HepG2 (cell line): Measurements from ENCODE around the gene SOAT1. TPM values are rescaled to one million over a fixed set of nuclear protein-coding genes. Genes with fewer than 3 reads are reported as not detected.

Experiments
- ATF5 ChIP-seq: sonication (generic); formaldehyde crosslinking; IDR thresholded peaks from 2 replicates; pipeline ENCODE4 v1.4.0; 2020; ENCODE audit warnings: mild to moderate bottlenecking, low read depth, missing genetic modification reagents
- ATM ChIP-seq: fragments of 450-650 bp; IDR thresholded peaks from 2 replicates; pipeline ENCODE4 v1.7.1; 2017; ENCODE audit warnings: mild to moderate bottlenecking, borderline replicate concordance
- CCAR2 ChIP-seq: fragments of 200-400 bp; formaldehyde crosslinking; optimal IDR thresholded peaks from 2 replicates; pipeline ENCODE3; 2018; ENCODE audit warnings: low read depth, mild to moderate bottlenecking, low read length, moderate library complexity
- CTCF ChIP-seq: sonication (generic); formaldehyde crosslinking; IDR thresholded peaks from 2 replicates; pipeline ENCODE4 v1.5.0; 2020; ENCODE audit warnings: mild to moderate bottlenecking, missing genetic modification reagents, moderate library complexity
- KDM3A ChIP-seq: IDR thresholded peaks from 2 replicates; pipeline ENCODE4 v1.6.1; 2018; ENCODE audit warnings: low read depth, missing compliant biosample characterization
- MYNN ChIP-seq: sonication (generic); formaldehyde crosslinking; IDR thresholded peaks from 2 replicates; pipeline ENCODE4 v1.4.0; 2020; ENCODE audit warnings: mild to moderate bottlenecking, low read depth, missing genetic modification reagents
- NR2F2 ChIP-seq: IDR thresholded peaks from 2 replicates; pipeline ENCODE4 v1.6.1; 2012; ENCODE audit warnings: low read depth, inconsistent platforms, borderline replicate concordance
- PLRG1 ChIP-seq: fragments of 450-650 bp; conservative IDR thresholded peaks from 2 replicates; pipeline ENCODE4 v1.6.1; 2016
- RFX1 ChIP-seq: fragments of 450-650 bp; IDR thresholded peaks from 2 replicates; pipeline ENCODE4 v1.6.1; 2017
- SETDB1 ChIP-seq: sonication (generic); formaldehyde crosslinking; IDR thresholded peaks from 2 replicates; pipeline ENCODE4 v1.5.1; 2020; ENCODE audit warnings: missing genetic modification reagents, mild to moderate bottlenecking, borderline replicate concordance
- SP140L ChIP-seq: sonication (generic); formaldehyde crosslinking; IDR thresholded peaks from 2 replicates; pipeline ENCODE4 v1.4.0; 2020; ENCODE audit warnings: missing genetic modification reagents, borderline replicate concordance
- THAP7 ChIP-seq: sonication (generic); formaldehyde crosslinking; IDR thresholded peaks from 2 replicates; pipeline ENCODE4 v1.8.1; 2023; ENCODE audit warnings: mild to moderate bottlenecking, missing genetic modification reagents
- ZBTB4 ChIP-seq: sonication (generic); formaldehyde crosslinking; IDR thresholded peaks from 2 replicates; pipeline ENCODE4 v1.4.0; 2020; ENCODE audit warnings: missing genetic modification reagents, mild to moderate bottlenecking, borderline replicate concordance
- ZFP91 ChIP-seq: sonication (generic); formaldehyde crosslinking; IDR thresholded peaks from 2 replicates; pipeline ENCODE4 v1.9.0; 2022; ENCODE audit warnings: missing genetic modification reagents, mild to moderate bottlenecking, borderline replicate concordance
- ZFY ChIP-seq: sonication (generic); formaldehyde crosslinking; IDR thresholded peaks from 2 replicates; pipeline ENCODE4 v1.4.0; 2020; ENCODE audit warnings: missing genetic modification reagents
- ZNF24 ChIP-seq: fragments of 450-650 bp; IDR thresholded peaks from 2 replicates; pipeline ENCODE4 v1.6.1; 2017; ENCODE audit warnings: antibody characterized with exemption, mild to moderate bottlenecking
- ZNF256 ChIP-seq: sonication (generic); formaldehyde crosslinking; conservative IDR thresholded peaks from 2 replicates; pipeline ENCODE4 v1.4.0; 2020; ENCODE audit warnings: missing genetic modification reagents
- ZNF569 ChIP-seq: sonication (generic); formaldehyde crosslinking; IDR thresholded peaks from 2 replicates; pipeline ENCODE4 v1.5.0; 2020; ENCODE audit warnings: mild to moderate bottlenecking, missing genetic modification reagents, moderate library complexity, borderline replicate concordance
- ZNF577 ChIP-seq: sonication (generic); formaldehyde crosslinking; IDR thresholded peaks from 2 replicates; pipeline ENCODE4 v1.4.0; 2020; ENCODE audit warnings: mild to moderate bottlenecking, low read depth, missing genetic modification reagents, borderline replicate concordance
- ZNF746 ChIP-seq: sonication (generic); formaldehyde crosslinking; IDR thresholded peaks from 2 replicates; pipeline ENCODE4 v1.8.0; 2022; ENCODE audit warnings: mild to moderate bottlenecking, missing genetic modification reagents
- ZNF75D ChIP-seq: sonication (generic); formaldehyde crosslinking; IDR thresholded peaks from 2 replicates; pipeline ENCODE4 v1.8.1; 2023; ENCODE audit warnings: missing genetic modification reagents, mild to moderate bottlenecking, borderline replicate concordance
- polyA plus RNA-seq, 8 experiments: library from polyadenylated mRNA; depleted of rRNA in 3 of 8; stranded (reverse) in 7 of 8; unstranded in 1 of 8; fragments of >200 nt; fragmentation: Illumina TruSeq in 4 of 8; extraction: Trizol in 4 of 8; gene quantifications; 2 replicates each; pipeline versions ENCODE4 v1.2.1 to v1.2.3, GENCODE V29; 2011 to 2016; ENCODE audit warnings: low read depth in 4 of 8, missing spikeins in 1 of 8, mixed read lengths in 1 of 8; ENCODE audit not compliant: insufficient read depth in 1 of 8
- total RNA-seq, 5 experiments: library from RNA; depleted of rRNA; stranded (reverse); fragments of >200 nt; fragmentation: Illumina TruSeq; extraction: Trizol; gene quantifications; 2 replicates each; pipeline ENCODE4 v1.2.3, GENCODE V29; 2016; ENCODE audit warnings: low read depth in 1 of 5

SOAT1 gene
- total and polyA plus RNA-seq, 2 of the 13 experiments (the other 11 are each of a cell fraction or from before 2014, with no cell fraction given): 22.3 to 52.0 TPM

- no peak for TF ChIP-seq MYNN (CRISPR knock-in tag)
- peak; percentile 74; the same call in 1 of the 2 replicates for TF ChIP-seq ZFP91
- TF ChIP-seq KDM3A (CRISPR knock-in tag): peak; percentile 61; the same call in 1 of the 2 replicates
- TF ChIP-seq SETDB1: no peak
- TF ChIP-seq THAP7 (CRISPR knock-in tag): peak; percentile 41; the same call in 1 of the 2 replicates
- no peak for TF ChIP-seq ZNF577 (CRISPR knock-in tag)
- no peak for TF ChIP-seq NR2F2
- peak; percentile 52 for TF ChIP-seq CTCF (CRISPR knock-in tag)
- TF ChIP-seq ZNF75D: no peak
- no peak for TF ChIP-seq ZNF256 (CRISPR knock-in tag)
- no peak for TF ChIP-seq CCAR2
- TF ChIP-seq ATF5 (CRISPR knock-in tag): 0 out of 2 replicates have a peak, but pooled peaks have one; percentile 66
- no peak for TF ChIP-seq ZNF746 (CRISPR knock-in tag)
- TF ChIP-seq RFX1: no peak; the same call in 1 of the 2 replicates
- TF ChIP-seq ZBTB4: no peak
- TF ChIP-seq ATM: no peak
- TF ChIP-seq SP140L (CRISPR knock-in tag): no peak
- peak; percentile 95 for TF ChIP-seq ZFY (CRISPR knock-in tag)
- no peak for TF ChIP-seq ZNF569 (CRISPR knock-in tag)
- no peak for TF ChIP-seq PLRG1
- TF ChIP-seq ZNF24: no peak
Measured at GRCh38 chr1:179293340-179294327, at the start of gene SOAT1 (continued).
